Stomach (tissue), 4 donors: ENCODE data around the gene SLC38A9.

Experiments used
- CTCF ChIP-seq, 7 experiments: fragments of 450-650 bp in 4 of 7; fragments of 200-600 bp in 3 of 7; sonication (generic) in 3 of 7; IDR thresholded peaks; one replicate each; pipeline ENCODE4 v1.5.1; 2016 to 2019; ENCODE audit warnings: antibody characterized with exemption in 7 of 7, control low read depth in 2 of 7, mild to moderate bottlenecking in 1 of 7
- POLR2AphosphoS5 ChIP-seq, 3 donors: sonication (generic); formaldehyde crosslinking; IDR thresholded peaks; one replicate each; pipeline ENCODE4 v1.6.1; 2016; ENCODE audit warnings: antibody characterized with exemption in 3 of 3

- TF ChIP-seq CTCF (IDR thresholded peaks at IDR 0.05), result no peak
- TF ChIP-seq POLR2AphosphoS5 (IDR thresholded peaks at IDR 0.05), result no peak
Measured at GRCh38 chr5:55667938-55668337, 44.2 kb downstream of the SLC38A9 start.
